ENCODE data around the gene NLRP14.

- TF ChIP-seq CTCF (conservative IDR thresholded peaks at IDR 0.05; ENCODE audit: low read depth, low read length) (no peak), EZH2 (IDR thresholded peaks at IDR 0.05; ENCODE audit: low read length, unreplicated experiment) (no peak)
Observed at GRCh38 chr11:7056828-7057513, 36.7 kb downstream of the NLRP14 start.
